Measurements from ENCODE around the gene GPR31.

DNA sequence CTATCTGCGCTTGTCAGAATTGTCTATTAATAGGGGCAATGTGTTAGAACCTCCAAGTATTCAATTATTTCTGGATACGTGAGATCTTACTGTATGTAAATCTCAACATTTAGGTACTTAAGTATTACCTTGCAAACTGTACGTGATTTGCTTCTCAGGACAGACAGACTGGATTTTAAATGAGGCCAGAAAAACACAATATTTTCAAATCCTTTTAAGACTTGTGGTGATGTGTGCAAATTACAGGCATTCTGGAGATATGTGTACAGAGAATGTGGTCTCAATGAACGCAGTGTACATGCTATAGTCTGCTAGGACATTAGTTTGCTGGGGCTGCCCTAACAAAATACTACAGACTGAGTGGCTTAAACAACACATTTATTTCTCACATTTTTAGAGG lies 18.0 kb downstream of the GPR31 start:
- TF ChIP-seq ARNT (IDR thresholded peaks at IDR 0.05), result no peak
- TF ChIP-seq SP1 (IDR thresholded peaks at IDR 0.05), result no peak
- TF ChIP-seq CTBP1 (IDR thresholded peaks at IDR 0.05; ENCODE audit: borderline replicate concordance), result no peak

Measured in HEK293T (cell line).